Measurements from ENCODE around the gene RFX4. TPM values are rescaled to one million over a fixed set of nuclear protein-coding genes. Genes with fewer than 3 reads are reported as not detected.

The RFX4 gene
- total and polyA plus RNA-seq, 10 of the 15 experiments (the other 5 are each of a cell fraction or from before 2014, with no cell fraction given), result 0.02 to 0.23 TPM; not detected in 8

DNA sequence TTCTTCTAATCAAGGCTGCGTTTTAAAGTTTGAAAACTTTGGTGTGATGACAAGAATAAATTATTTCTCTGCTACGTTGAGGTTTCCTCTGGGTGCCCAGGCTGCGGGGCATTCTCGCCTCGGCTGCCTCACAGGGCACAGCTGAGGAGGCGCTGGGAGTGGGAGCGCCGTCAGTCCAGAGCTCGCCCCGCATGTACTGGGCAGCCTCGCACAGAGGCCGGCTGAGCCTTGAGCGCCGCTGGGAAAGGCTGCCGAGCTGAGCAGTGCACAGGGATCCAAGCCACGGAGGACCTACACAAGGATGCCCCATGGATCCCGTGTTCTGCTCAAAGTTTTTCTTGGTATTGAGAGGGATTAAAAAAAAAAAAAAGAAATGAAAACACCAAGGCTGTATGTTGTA, 11.6 kb downstream of the RFX4 start:
- ChIA-PET CTCF (interaction anchor here (0.6 kb wide), 1 partner anchor 60 kb away, joined by 3 read pairs; no protein-coding TSS in a partner anchor), POLR2A (no interaction called here), RAD21 (ENCODE audit: unreplicated experiment) (no interaction called here), SMC1A (ENCODE audit: uncharacterized antibody, unreplicated experiment) (no interaction called here)
- H3K27me3 ChIP-seq (replicated peaks in 1 of 2; ENCODE audit: control insufficient read depth in 2 of 2, insufficient read depth in 2 of 2, low read length in 1 of 2), result peaks cover 0 to under 1% of the 10 kb centered on the region in 2 experiments; a peak in 3 of 4 replicates
- H3K36me3 ChIP-seq (ENCODE audit: control insufficient read depth in 2 of 2, insufficient read depth in 2 of 2, low read length in 1 of 2), result no peaks in the 10 kb centered on the region
- TF ChIP-seq LARP7 (IDR thresholded peaks at IDR 0.05), result no peak
- in situ Hi-C loops (cut with MboI), result no loop called here
- H3K27ac ChIP-seq (ENCODE audit: control insufficient read depth, insufficient read depth), result no peak overlapping the region
- no peak for ATAC-seq
- WGBS (ENCODE audit: insufficient coverage, insufficient replicate concordance, low lambda C conversion rate, missing lambda C conversion rate), result 12% methylated on average over 17 of the region's 17 CpGs
- BruUV-seq (replicated peaks), result no TSS peak
- H3K9ac ChIP-seq (ENCODE audit: control insufficient read depth, insufficient read depth, low read length), result no peak overlapping the region
- no peaks in the 10 kb centered on the region for H3K79me2 ChIP-seq (ENCODE audit: control insufficient read depth, insufficient read depth, low read length)
- H3K4me3 ChIP-seq, result no peak overlapping the region
- no peak overlapping the region for H2AFZ ChIP-seq (ENCODE audit: control insufficient read depth, low read depth, low read length)
- H3K9me3 ChIP-seq (replicated peaks; ENCODE audit: control insufficient read depth, insufficient read depth, low read length), result no peaks in the 10 kb centered on the region
- no peak for DNase-seq (ENCODE audit: low read depth, low spot score)
- intact Hi-C loops (cut with micrococcal nuclease; ENCODE audit: unreplicated experiment), result no loop called here
- FAIRE-seq, result no peak
- no peaks in the 10 kb centered on the region for H3K4me1 ChIP-seq (ENCODE audit: control insufficient read depth, insufficient read depth, low read length)
- no peak overlapping the region for H3K4me2 ChIP-seq (ENCODE audit: control insufficient read depth, insufficient read depth)
- no peaks in the 10 kb centered on the region for H4K20me1 ChIP-seq (ENCODE audit: control insufficient read depth, insufficient read depth)

DNA sequence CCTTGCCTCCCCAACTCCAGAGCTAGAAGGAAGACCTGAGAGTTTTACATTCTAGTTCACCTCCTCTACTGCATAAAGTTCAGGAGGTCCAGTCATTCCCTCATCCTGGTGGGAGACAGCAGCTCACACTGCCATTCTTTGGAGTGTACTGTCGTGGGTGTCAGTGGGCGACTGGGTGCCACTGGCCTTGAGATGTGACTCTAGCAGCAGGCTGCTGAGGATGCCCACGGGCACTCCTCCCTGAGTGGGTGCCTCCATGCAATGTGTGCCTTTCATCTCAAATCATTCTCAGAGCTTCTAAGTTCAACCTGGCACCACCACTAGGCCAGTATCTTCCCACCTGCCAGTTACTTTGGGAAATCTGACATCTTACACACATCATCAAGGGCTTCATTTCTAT, 12.5 kb downstream of the RFX4 start:
- TF ChIP-seq IKZF1 (conservative IDR thresholded peaks at IDR 0.05) (no peak), SRF (IDR thresholded peaks at IDR 0.05; ENCODE audit: low read depth in 2 of 2, low read length in 2 of 2) (no peak), CREB1 (IDR thresholded peaks at IDR 0.05; ENCODE audit: low read depth) (no peak)
- Histone ChIP-seq H2AFZ (ENCODE audit: control insufficient read depth, low read depth, low read length) (no peak overlapping the region), H4K20me1 (ENCODE audit: control insufficient read depth, insufficient read depth) (no peaks in the 10 kb centered on the region), H3K9ac (ENCODE audit: control insufficient read depth, insufficient read depth, low read length) (no peak overlapping the region), H3K9me3 (replicated peaks; ENCODE audit: control insufficient read depth, insufficient read depth, low read length) (no peaks in the 10 kb centered on the region), H3K27ac (ENCODE audit: control insufficient read depth, insufficient read depth) (no peak overlapping the region), H3K79me2 (ENCODE audit: control insufficient read depth, insufficient read depth, low read length) (no peaks in the 10 kb centered on the region), H3K4me1 (ENCODE audit: control insufficient read depth, insufficient read depth, low read length) (no peaks in the 10 kb centered on the region), H3K4me2 (ENCODE audit: control insufficient read depth, insufficient read depth) (no peak overlapping the region), H3K36me3 (ENCODE audit: control insufficient read depth in 2 of 2, insufficient read depth in 2 of 2, low read length in 1 of 2) (no peaks in the 10 kb centered on the region), H3K4me3 (no peak overlapping the region), H3K27me3 (replicated peaks in 1 of 2; ENCODE audit: control insufficient read depth in 2 of 2, insufficient read depth in 2 of 2, low read length in 1 of 2) (no peaks in the 10 kb centered on the region; a peak in 3 of 4 replicates)
- RAD21 ChIA-PET (ENCODE audit: unreplicated experiment), result no interaction called here
- BruUV-seq (replicated peaks), result no TSS peak
- SMC1A ChIA-PET (ENCODE audit: uncharacterized antibody, unreplicated experiment), result no interaction called here
- POLR2A ChIA-PET, result no interaction called here
- no peak for FAIRE-seq
- no peak for ATAC-seq
- in situ Hi-C loops (cut with MboI) (no loop called here), intact Hi-C loops (cut with micrococcal nuclease; ENCODE audit: unreplicated experiment) (no loop called here)
- CTCF ChIA-PET, result interaction anchor here (0.6 to 1.0 kb wide), 2 partner anchors 11 to 61 kb away, joined by 3 read pairs; no protein-coding TSS in a partner anchor
- WGBS (ENCODE audit: insufficient coverage, insufficient replicate concordance, low lambda C conversion rate, missing lambda C conversion rate), result 26% methylated on average over 3 of the region's 3 CpGs
- DNase-seq (ENCODE audit: low read depth, low spot score), result no peak

All from GM12878 (cell line).